Chondrocyte (in vitro differentiated cells): ENCODE results near the gene KCNMB1. TPM values are rescaled to one million over a fixed set of nuclear protein-coding genes. Genes with fewer than 3 reads are reported as not detected.

Experiments
- DNase-seq: peaks from one replicate; pipeline ENCODE4 v3.0.0; 2021; ENCODE audit warnings: mixed read lengths, low spot score
- H3K27ac Mint-ChIP-seq: one replicate; pipeline ENCODE4 v1.8.0; 2021; ENCODE audit warnings: mild to moderate bottlenecking, moderate library complexity, mixed read lengths; ENCODE audit not compliant: unreplicated experiment
- H3K27me3 Mint-ChIP-seq: 2 replicates; pipeline ENCODE4 v1.8.0; 2021; ENCODE audit warnings: low read depth, mixed read lengths
- H3K36me3 Mint-ChIP-seq: 2 replicates; pipeline ENCODE4 v1.8.0; 2021; ENCODE audit warnings: low read depth, mixed read lengths
- H3K4me1 Mint-ChIP-seq: 2 replicates; pipeline ENCODE4 v1.8.0; 2021; ENCODE audit warnings: low read depth, mild to moderate bottlenecking, mixed read lengths
- H3K4me3 Mint-ChIP-seq: one replicate; pipeline ENCODE4 v1.8.0; 2021; ENCODE audit warnings: mild to moderate bottlenecking, moderate library complexity, mixed read lengths; ENCODE audit not compliant: unreplicated experiment
- H3K9me3 Mint-ChIP-seq: 2 replicates; pipeline ENCODE4 v1.8.0; 2021; ENCODE audit warnings: low read depth, mixed read lengths
- CTCF ChIP-seq: fragments of 200-600 bp; sonication (generic); IDR thresholded peaks from 2 replicates; pipeline ENCODE4 v1.5.0; 2021; ENCODE audit warnings: antibody characterized with exemption, mild to moderate bottlenecking, moderate library complexity
- total RNA-seq: library from RNA; stranded (reverse); gene quantifications from 3 replicates; pipeline ENCODE4 v1.2.1, GENCODE V29; 2021

KCNMB1 gene
- total RNA-seq, 1 donor from 2014 or later, result 23.2 TPM

GRCh38 chr5:170360709-170361108, 28.5 kb downstream of the KCNMB1 start:
- Mint-ChIP-seq H3K4me3 (no peak overlapping the region), H3K27ac (no peak overlapping the region), H3K9me3 (no peaks in the 10 kb centered on the region), H3K27me3 (peaks cover 15% of the 10 kb centered on the region), H3K36me3 (no peaks in the 10 kb centered on the region), H3K4me1 (no peaks in the 10 kb centered on the region)
- no peak for TF ChIP-seq CTCF
- no peak for DNase-seq

- TF ChIP-seq CTCF, result no peak
- Mint-ChIP-seq H3K36me3 (peaks cover 2% of the 10 kb centered on the region), H3K9me3 (no peaks in the 10 kb centered on the region), H3K27ac (no peak overlapping the region), H3K4me1 (peaks cover 4% of the 10 kb centered on the region), H3K27me3 (peaks cover 39% of the 10 kb centered on the region), H3K4me3 (no peak overlapping the region)
- no peak for DNase-seq
Observed at GRCh38 chr5:170357955-170358444, 31.2 kb downstream of the KCNMB1 start.

GRCh38 chr5:170355601-170356098, 33.5 kb downstream of the KCNMB1 start:
- H3K9me3 Mint-ChIP-seq, result no peaks in the 10 kb centered on the region
- no peak for DNase-seq
- H3K4me3 Mint-ChIP-seq, result no peak overlapping the region
- H3K27me3 Mint-ChIP-seq, result peaks cover 61% of the 10 kb centered on the region
- H3K27ac Mint-ChIP-seq, result no peak overlapping the region
- no peak for TF ChIP-seq CTCF
- peaks cover 6% of the 10 kb centered on the region for H3K4me1 Mint-ChIP-seq
- H3K36me3 Mint-ChIP-seq, result peaks cover 2% of the 10 kb centered on the region

- H3K4me1 Mint-ChIP-seq, result peaks cover 6% of the 10 kb centered on the region
- peaks cover 2% of the 10 kb centered on the region for H3K36me3 Mint-ChIP-seq
- H3K27me3 Mint-ChIP-seq, result peaks cover 75% of the 10 kb centered on the region
- no peak overlapping the region for H3K4me3 Mint-ChIP-seq
- H3K9me3 Mint-ChIP-seq, result no peaks in the 10 kb centered on the region
- DNase-seq, result no peak
- H3K27ac Mint-ChIP-seq, result no peak overlapping the region
- no peak for TF ChIP-seq CTCF
Observed at GRCh38 chr5:170353961-170354360, 35.2 kb downstream of the KCNMB1 start.

- DNase-seq, result no peak
- peak overlapping the region; percentile 52 for H3K4me3 Mint-ChIP-seq
- H3K36me3 Mint-ChIP-seq, result peaks cover 2% of the 10 kb centered on the region
- no peak overlapping the region for H3K27ac Mint-ChIP-seq
- peaks cover 6% of the 10 kb centered on the region for H3K4me1 Mint-ChIP-seq
- peaks cover 82% of the 10 kb centered on the region for H3K27me3 Mint-ChIP-seq
- TF ChIP-seq CTCF, result no peak
- H3K9me3 Mint-ChIP-seq, result no peaks in the 10 kb centered on the region
Observed at GRCh38 chr5:170353011-170353761, 36.0 kb downstream of the KCNMB1 start.
